GM23338 (cell line): ENCODE results near the gene SORCS2. TPM values are rescaled to one million over a fixed set of nuclear protein-coding genes. Genes with fewer than 3 reads are reported as not detected.

ENCODE experiments used
- ATAC-seq: fragments of 200-7000 bp; cut with Tn5 transposase; 3 replicates; pipeline ENCODE4 v1.9.1; 2020
- DNase-seq: peaks from one replicate; pipeline ENCODE4 v3.0.0-alpha.2; 2015; ENCODE audit warnings: low spot score
- H2AFZ ChIP-seq: fragments of 200-600 bp; sonication (generic); 2 replicates; pipeline ENCODE4 v1.8.0; 2016; ENCODE audit warnings: antibody characterized with exemption, mild to moderate bottlenecking, moderate library complexity
- H3F3A ChIP-seq: fragments of 200-600 bp; sonication (generic); replicated peaks from 2 replicates; pipeline ENCODE4 v1.8.0; 2017; ENCODE audit warnings: antibody characterized with exemption, mixed run types, low read depth
- H3K27ac ChIP-seq: fragments of 200-600 bp; sonication (generic); 2 replicates; pipeline ENCODE4 v1.6.1; 2016; ENCODE audit warnings: low read depth
- H3K27me3 ChIP-seq: fragments of 200-600 bp; sonication (generic); 2 replicates; pipeline ENCODE4 v1.8.0; 2016; ENCODE audit warnings: mild to moderate bottlenecking, mixed run types, moderate library complexity; ENCODE audit not compliant: insufficient read depth
- H3K36me3 ChIP-seq: fragments of 200-600 bp; sonication (generic); 2 replicates; pipeline ENCODE4 v1.8.0; 2016; ENCODE audit warnings: mild to moderate bottlenecking; ENCODE audit not compliant: insufficient read depth
- H3K4me1 ChIP-seq: fragments of 200-600 bp; sonication (generic); 2 replicates; pipeline ENCODE4 v1.8.0; 2016; ENCODE audit warnings: mild to moderate bottlenecking, moderate library complexity; ENCODE audit not compliant: insufficient read depth
- H3K4me2 ChIP-seq: fragments of 200-600 bp; sonication (generic); 2 replicates; pipeline ENCODE4 v1.7.1; 2017; ENCODE audit warnings: mixed run types
- H3K4me3 ChIP-seq: fragments of 200-600 bp; sonication (generic); 2 replicates; pipeline ENCODE4 v1.6.1; 2016; ENCODE audit warnings: mixed run types
- H3K79me2 ChIP-seq: fragments of 200-600 bp; sonication (generic); replicated peaks from 2 replicates; pipeline ENCODE4 v1.8.0; 2017; ENCODE audit warnings: mild to moderate bottlenecking; ENCODE audit not compliant: insufficient read depth
- H3K9me2 ChIP-seq: fragments of 200-600 bp; sonication (generic); 2 replicates; pipeline ENCODE4 v1.8.0; 2017; ENCODE audit not compliant: insufficient read depth
- H4K20me1 ChIP-seq: fragments of 200-600 bp; sonication (generic); replicated peaks from 2 replicates; pipeline ENCODE4 v1.8.0; 2017; ENCODE audit warnings: mild to moderate bottlenecking; ENCODE audit not compliant: insufficient read depth
- H3K27ac Mint-ChIP-seq: 2 replicates; pipeline ENCODE4 v1.8.0; 2020; ENCODE audit warnings: inconsistent platforms, mild to moderate bottlenecking, moderate library complexity, mixed read lengths
- H3K27me3 Mint-ChIP-seq: 3 replicates; pipeline ENCODE4 v1.8.0; 2022; ENCODE audit warnings: low read depth, mild to moderate bottlenecking, moderate library complexity, mixed read lengths, inconsistent platforms; ENCODE audit not compliant: insufficient read depth, poor library complexity
- H3K36me3 Mint-ChIP-seq: 3 replicates; pipeline ENCODE4 v1.8.0; 2021; ENCODE audit warnings: low read depth, mild to moderate bottlenecking, inconsistent platforms, moderate library complexity, mixed read lengths
- H3K4me1 Mint-ChIP-seq: 3 replicates; pipeline ENCODE4 v1.8.0; 2020; ENCODE audit warnings: mild to moderate bottlenecking, inconsistent platforms, mixed read lengths
- H3K4me3 Mint-ChIP-seq: 3 replicates; pipeline ENCODE4 v1.8.0; 2021; ENCODE audit warnings: moderate library complexity, mild to moderate bottlenecking, inconsistent platforms, mixed read lengths
- H3K9me3 Mint-ChIP-seq: 3 replicates; pipeline ENCODE4 v1.8.0; 2020; ENCODE audit warnings: moderate library complexity, mild to moderate bottlenecking, inconsistent platforms, mixed read lengths
- CREB1 ChIP-seq: fragments of 250-450 bp; sonication (Bioruptor Pico); IDR thresholded peaks from 2 replicates; pipeline ENCODE4 v1.5.0; 2020; ENCODE audit warnings: low read depth, mild to moderate bottlenecking, moderate library complexity
- CTCF ChIP-seq, 2 experiments: fragments of 200-600 bp in 1 of 2; sonication (generic) in 1 of 2; conservative IDR thresholded peaks; 2 replicates each; pipeline versions ENCODE4 v1.5.1 to v1.6.1; 2016 to 2017; ENCODE audit warnings: antibody characterized with exemption in 2 of 2, low read depth in 2 of 2, mild to moderate bottlenecking in 2 of 2, moderate library complexity in 1 of 2
- ETS1 ChIP-seq: IDR thresholded peaks from 2 replicates; pipeline ENCODE4 v1.6.1; 2016; ENCODE audit warnings: antibody characterized with exemption
- EZH2 ChIP-seq: fragments of 200-600 bp; sonication (generic); IDR thresholded peaks from one replicate; pipeline ENCODE4 v1.8.0; 2017; ENCODE audit warnings: antibody characterized with exemption, mild to moderate bottlenecking, low read depth; ENCODE audit not compliant: unreplicated experiment
- JUNB ChIP-seq: IDR thresholded peaks from one replicate; pipeline ENCODE4 v1.6.1; 2016; ENCODE audit warnings: antibody characterized with exemption; ENCODE audit not compliant: unreplicated experiment
- NANOG ChIP-seq: IDR thresholded peaks from 2 replicates; pipeline ENCODE4 v1.6.1; 2016; ENCODE audit warnings: antibody characterized with exemption, borderline replicate concordance
- POLR2AphosphoS5 ChIP-seq: IDR thresholded peaks from 2 replicates; pipeline ENCODE4 v1.6.1; 2016; ENCODE audit warnings: antibody characterized with exemption, low read depth
- ZNF114 ChIP-seq: fragments of 250-450 bp; sonication (Bioruptor Pico); IDR thresholded peaks from 2 replicates; pipeline ENCODE4 v1.5.0; 2020; ENCODE audit warnings: mild to moderate bottlenecking, moderate library complexity
- ZNF331 ChIP-seq: fragments of 250-450 bp; sonication (Bioruptor Pico); IDR thresholded peaks from 2 replicates; pipeline ENCODE4 v1.5.0; 2020; ENCODE audit warnings: low read depth, mild to moderate bottlenecking, moderate library complexity
- ZNF462 ChIP-seq: fragments of 250-450 bp; sonication (Bioruptor Pico); IDR thresholded peaks from 2 replicates; pipeline ENCODE4 v1.5.0; 2020; ENCODE audit warnings: mild to moderate bottlenecking, moderate library complexity
- polyA plus RNA-seq: library from polyadenylated mRNA; unstranded; fragments of >200 nt; fragmentation: Nextera tagmentation; extraction: Ambion mirVana; gene quantifications from 2 replicates; pipeline ENCODE4 v1.2.1, GENCODE V29; 2016
- total RNA-seq: library from RNA; depleted of rRNA; stranded (reverse); fragments of >200 nt; shearing (Covaris generic); gene quantifications from 2 replicates; pipeline ENCODE4 v1.2.3, GENCODE V29; 2014

Gene SORCS2
- total and polyA plus RNA-seq, 2 experiments from 2014 or later: 0.47 to 2.4 TPM

GRCh38 chr4:7783541-7783940, 591.2 kb downstream of the SORCS2 start:
- Histone ChIP-seq H3K4me3 (no peak overlapping the region), H3K36me3 (peaks cover 7% of the 10 kb centered on the region), H2AFZ (no peak overlapping the region), H3K27ac (no peak overlapping the region), H3F3A (no peaks in the 10 kb centered on the region), H3K9me2 (no peaks in the 10 kb centered on the region), H3K27me3 (no peaks in the 10 kb centered on the region), H3K79me2 (no peaks in the 10 kb centered on the region), H3K4me1 (no peaks in the 10 kb centered on the region), H3K4me2 (no peak overlapping the region), H4K20me1 (no peaks in the 10 kb centered on the region; the same call in 1 of the 2 replicates)
- no peaks in the 10 kb centered on the region for H3K9me3 Mint-ChIP-seq
- ATAC-seq (no peak), DNase-seq (no peak)
- TF ChIP-seq ZNF331 (CRISPR knock-in tag): no peak
- TF ChIP-seq ZNF462 (CRISPR knock-in tag): no peak
- TF ChIP-seq POLR2AphosphoS5: no peak
- TF ChIP-seq NANOG: no peak
- no peak for TF ChIP-seq EZH2
- no peak for TF ChIP-seq ZNF114 (CRISPR knock-in tag)
- TF ChIP-seq CTCF (conservative IDR thresholded peaks at IDR 0.05; ENCODE audit: low read depth in 2 of 2): no peak
- no peak for TF ChIP-seq CREB1 (CRISPR knock-in tag)
- TF ChIP-seq JUNB: no peak
- TF ChIP-seq ETS1: no peak
- peaks cover 1% of the 10 kb centered on the region for H3K27me3 Mint-ChIP-seq
- H3K4me1 Mint-ChIP-seq: peaks cover 3% of the 10 kb centered on the region; the same call in 1 of the 3 replicates
- H3K27ac Mint-ChIP-seq: no peak overlapping the region
- peaks cover 11% of the 10 kb centered on the region for H3K36me3 Mint-ChIP-seq
- H3K4me3 Mint-ChIP-seq: no peak overlapping the region
